ENCODE measurements around the gene NFIC.
A peak's percentile ranks its signal among the peaks of the same experiment; 100 is the strongest.
"Not testable (repeated sequence)": the region's sequence is repeated elsewhere in the genome, so short reads cannot be mapped to it uniquely, and the experiment has no call there.

NFIC gene

GRCh38 chr19:3365836-3366752 lies at the start of gene NFIC:
Gene NFIC (plus strand): TSS chr19:3366583. CDS start chr19:3366637, 54 bp downstream.
- peak; percentile 76 for DNase-seq

GRCh38 chr19:3316659-3317207 lies 49.6 kb upstream of the NFIC start:
- DNase-seq: no peak

- DNase-seq: no peak
These were observed 46.6 kb upstream of the NFIC start for GRCh38 chr19:3319643-3320353.

GRCh38 chr19:3320354-3320670 lies 46.1 kb upstream of the NFIC start:
- no peak for DNase-seq

GRCh38 chr19:3320853-3321252 lies 45.5 kb upstream of the NFIC start:
- DNase-seq: no peak

- no peak for DNase-seq
These were observed 44.7 kb upstream of the NFIC start for GRCh38 chr19:3321696-3322095.

- no peak for DNase-seq
These were observed 44.0 kb upstream of the NFIC start for GRCh38 chr19:3322199-3322978.

GRCh38 chr19:3323026-3323425 lies 43.4 kb upstream of the NFIC start:
- no peak for DNase-seq

GRCh38 chr19:3323658-3324057 lies 42.7 kb upstream of the NFIC start:
- no peak for DNase-seq

GRCh38 chr19:3324405-3324856 lies 42.0 kb upstream of the NFIC start:
- DNase-seq: peak; percentile 59

- DNase-seq: no peak
These were observed 40.9 kb upstream of the NFIC start for GRCh38 chr19:3325451-3325850.

- DNase-seq: no peak
These were observed 37.6 kb upstream of the NFIC start for GRCh38 chr19:3328743-3329142.

GRCh38 chr19:3330047-3330446 lies 36.3 kb upstream of the NFIC start:
- DNase-seq: no peak

GRCh38 chr19:3332232-3332631 lies 34.2 kb upstream of the NFIC start:
- not testable (repeated sequence) for DNase-seq

GRCh38 chr19:3333020-3333583 lies 33.3 kb upstream of the NFIC start:
- DNase-seq: no peak

- DNase-seq: no peak
These were observed 32.7 kb upstream of the NFIC start for GRCh38 chr19:3333662-3334061.

- not testable (repeated sequence) for DNase-seq
These were observed 31.5 kb upstream of the NFIC start for GRCh38 chr19:3334749-3335430.

- DNase-seq: no peak
These were observed 30.7 kb upstream of the NFIC start for GRCh38 chr19:3335431-3336350.

GRCh38 chr19:3336351-3336679 lies 30.1 kb upstream of the NFIC start:
- DNase-seq: no peak

GRCh38 chr19:3336680-3337523 lies 29.5 kb upstream of the NFIC start:
- no peak for DNase-seq

All from OCI-M1 (cell line).